ENCODE measurements around the gene AHNAK2.

DNA sequence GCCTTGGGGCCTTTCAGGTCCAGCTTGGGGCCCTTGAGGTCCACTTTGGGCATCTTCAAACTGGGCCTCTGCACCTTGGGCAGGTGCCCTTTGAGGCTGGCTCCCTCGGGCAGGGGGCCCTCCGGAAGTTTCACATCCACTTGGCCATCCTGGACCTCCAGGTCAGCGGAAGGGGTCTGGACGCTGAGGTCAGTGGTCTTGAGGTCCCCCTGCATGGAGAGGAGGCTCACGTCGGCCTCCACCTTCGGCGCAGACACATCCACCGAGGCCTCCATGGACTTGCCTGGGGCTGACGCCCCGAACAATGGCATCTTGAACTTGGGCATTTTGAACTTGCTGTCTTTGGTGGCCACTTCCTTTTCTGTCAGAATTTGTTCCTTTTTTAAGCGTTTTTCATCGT lies 25.1 kb downstream of the AHNAK2 start:
- TF ChIP-seq, protein P1, sequence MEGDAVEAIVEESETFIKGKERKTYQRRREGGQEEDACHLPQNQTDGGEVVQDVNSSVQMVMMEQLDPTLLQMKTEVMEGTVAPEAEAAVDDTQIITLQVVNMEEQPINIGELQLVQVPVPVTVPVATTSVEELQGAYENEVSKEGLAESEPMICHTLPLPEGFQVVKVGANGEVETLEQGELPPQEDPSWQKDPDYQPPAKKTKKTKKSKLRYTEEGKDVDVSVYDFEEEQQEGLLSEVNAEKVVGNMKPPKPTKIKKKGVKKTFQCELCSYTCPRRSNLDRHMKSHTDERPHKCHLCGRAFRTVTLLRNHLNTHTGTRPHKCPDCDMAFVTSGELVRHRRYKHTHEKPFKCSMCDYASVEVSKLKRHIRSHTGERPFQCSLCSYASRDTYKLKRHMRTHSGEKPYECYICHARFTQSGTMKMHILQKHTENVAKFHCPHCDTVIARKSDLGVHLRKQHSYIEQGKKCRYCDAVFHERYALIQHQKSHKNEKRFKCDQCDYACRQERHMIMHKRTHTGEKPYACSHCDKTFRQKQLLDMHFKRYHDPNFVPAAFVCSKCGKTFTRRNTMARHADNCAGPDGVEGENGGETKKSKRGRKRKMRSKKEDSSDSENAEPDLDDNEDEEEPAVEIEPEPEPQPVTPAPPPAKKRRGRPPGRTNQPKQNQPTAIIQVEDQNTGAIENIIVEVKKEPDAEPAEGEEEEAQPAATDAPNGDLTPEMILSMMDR (IDR thresholded peaks at IDR 0.05) = no peak
- no peak for TF ChIP-seq POLR2A (IDR thresholded peaks at IDR 0.05)
